Brain microvascular endothelial cell (primary cell): ENCODE data around the gene IRGQ.

Experiments used
- DNase-seq: peaks from one replicate; pipeline ENCODE4 v3.0.0-alpha.2; 2020
- H3K27ac ChIP-seq: fragments of 250-450 bp; sonication (Bioruptor Pico); 2 replicates; pipeline ENCODE4 v1.5.1; 2020; ENCODE audit warnings: mild to moderate bottlenecking, moderate library complexity
- H3K27me3 ChIP-seq: fragments of 250-450 bp; sonication (Bioruptor Pico); replicated peaks from 2 replicates; pipeline ENCODE4 v1.5.1; 2020; ENCODE audit warnings: mild to moderate bottlenecking
- H3K36me3 ChIP-seq: fragments of 250-450 bp; sonication (Bioruptor Pico); replicated peaks from 2 replicates; pipeline ENCODE4 v1.5.1; 2020; ENCODE audit warnings: mild to moderate bottlenecking
- H3K4me3 ChIP-seq: 2 replicates; pipeline ENCODE4 v1.5.1; 2011; ENCODE audit warnings: low read depth, mild to moderate bottlenecking, control low read depth, low read length, moderate library complexity
- in situ Hi-C: cut with HindIII; loops from 2 replicates; pipeline ENCODE4 v1.10.0; 2017; ENCODE audit warnings: low sequenced_read_pairs, low pct_ligation_motif_present
- TF ChIP-seq, protein P1 (sequence below): IDR thresholded peaks from 2 replicates; pipeline ENCODE4 v1.5.1; 2011; ENCODE audit warnings: low read depth, mild to moderate bottlenecking, moderate library complexity, low read length, control low read depth, inconsistent platforms; ENCODE audit errors: missing control alignments

The IRGQ gene

GRCh38 chr19:43534816-43535761, 60.8 kb downstream of the IRGQ start:
- Histone ChIP-seq H3K4me3 (no peak overlapping the region), H3K27me3 (no peaks in the 10 kb centered on the region), H3K27ac (no peak overlapping the region), H3K36me3 (peaks cover 5% of the 10 kb centered on the region)
- in situ Hi-C loops = no loop called here
- TF ChIP-seq, protein P1, sequence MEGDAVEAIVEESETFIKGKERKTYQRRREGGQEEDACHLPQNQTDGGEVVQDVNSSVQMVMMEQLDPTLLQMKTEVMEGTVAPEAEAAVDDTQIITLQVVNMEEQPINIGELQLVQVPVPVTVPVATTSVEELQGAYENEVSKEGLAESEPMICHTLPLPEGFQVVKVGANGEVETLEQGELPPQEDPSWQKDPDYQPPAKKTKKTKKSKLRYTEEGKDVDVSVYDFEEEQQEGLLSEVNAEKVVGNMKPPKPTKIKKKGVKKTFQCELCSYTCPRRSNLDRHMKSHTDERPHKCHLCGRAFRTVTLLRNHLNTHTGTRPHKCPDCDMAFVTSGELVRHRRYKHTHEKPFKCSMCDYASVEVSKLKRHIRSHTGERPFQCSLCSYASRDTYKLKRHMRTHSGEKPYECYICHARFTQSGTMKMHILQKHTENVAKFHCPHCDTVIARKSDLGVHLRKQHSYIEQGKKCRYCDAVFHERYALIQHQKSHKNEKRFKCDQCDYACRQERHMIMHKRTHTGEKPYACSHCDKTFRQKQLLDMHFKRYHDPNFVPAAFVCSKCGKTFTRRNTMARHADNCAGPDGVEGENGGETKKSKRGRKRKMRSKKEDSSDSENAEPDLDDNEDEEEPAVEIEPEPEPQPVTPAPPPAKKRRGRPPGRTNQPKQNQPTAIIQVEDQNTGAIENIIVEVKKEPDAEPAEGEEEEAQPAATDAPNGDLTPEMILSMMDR = peak; percentile 86
- DNase-seq = peak; percentile 56
